Breast epithelium (tissue), 3 donors: ENCODE measurements around the gene NLRX1.

ENCODE experiments used
- POLR2A ChIP-seq: fragments of 450-650 bp; IDR thresholded peaks from one replicate; pipeline ENCODE4 v1.6.1; 2016; ENCODE audit warnings: antibody characterized with exemption, mild to moderate bottlenecking, moderate library complexity
- POLR2AphosphoS5 ChIP-seq, 3 donors: sonication (generic); formaldehyde crosslinking; IDR thresholded peaks; one replicate each; pipeline ENCODE4 v1.6.1; 2017; ENCODE audit warnings: antibody characterized with exemption in 3 of 3
- TF ChIP-seq, protein P1 (sequence below), 3 donors: fragments of 450-650 bp; IDR thresholded peaks; one replicate each; pipeline ENCODE4 v1.5.1; 2016 to 2017; ENCODE audit warnings: antibody characterized with exemption in 3 of 3, mild to moderate bottlenecking in 3 of 3, moderate library complexity in 3 of 3

DNA sequence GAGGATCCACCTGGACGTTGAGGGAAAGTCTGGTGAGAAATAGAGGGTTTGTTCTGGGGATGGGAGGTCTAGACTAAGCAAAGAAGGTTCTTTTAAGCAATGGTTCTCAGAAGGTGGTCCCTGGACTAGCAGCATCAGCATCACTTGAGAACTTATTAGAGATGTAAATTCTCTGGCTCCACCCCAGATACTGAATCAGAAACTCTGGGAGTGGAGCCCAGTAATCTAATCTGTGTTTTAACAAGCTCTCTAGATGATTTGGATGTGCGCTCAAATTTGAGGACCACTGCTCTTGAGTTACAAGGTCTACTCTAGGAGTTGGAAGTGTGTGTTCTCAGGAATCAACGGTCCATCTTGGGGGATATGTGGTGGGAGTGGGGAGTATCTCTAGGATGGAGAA is 23.0 kb upstream of the NLRX1 start:
- TF ChIP-seq POLR2A (no peak), POLR2AphosphoS5 (IDR thresholded peaks at IDR 0.05) (no peak)
- TF ChIP-seq, protein P1, sequence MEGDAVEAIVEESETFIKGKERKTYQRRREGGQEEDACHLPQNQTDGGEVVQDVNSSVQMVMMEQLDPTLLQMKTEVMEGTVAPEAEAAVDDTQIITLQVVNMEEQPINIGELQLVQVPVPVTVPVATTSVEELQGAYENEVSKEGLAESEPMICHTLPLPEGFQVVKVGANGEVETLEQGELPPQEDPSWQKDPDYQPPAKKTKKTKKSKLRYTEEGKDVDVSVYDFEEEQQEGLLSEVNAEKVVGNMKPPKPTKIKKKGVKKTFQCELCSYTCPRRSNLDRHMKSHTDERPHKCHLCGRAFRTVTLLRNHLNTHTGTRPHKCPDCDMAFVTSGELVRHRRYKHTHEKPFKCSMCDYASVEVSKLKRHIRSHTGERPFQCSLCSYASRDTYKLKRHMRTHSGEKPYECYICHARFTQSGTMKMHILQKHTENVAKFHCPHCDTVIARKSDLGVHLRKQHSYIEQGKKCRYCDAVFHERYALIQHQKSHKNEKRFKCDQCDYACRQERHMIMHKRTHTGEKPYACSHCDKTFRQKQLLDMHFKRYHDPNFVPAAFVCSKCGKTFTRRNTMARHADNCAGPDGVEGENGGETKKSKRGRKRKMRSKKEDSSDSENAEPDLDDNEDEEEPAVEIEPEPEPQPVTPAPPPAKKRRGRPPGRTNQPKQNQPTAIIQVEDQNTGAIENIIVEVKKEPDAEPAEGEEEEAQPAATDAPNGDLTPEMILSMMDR (IDR thresholded peaks at IDR 0.05): no peak
